Stimulated activated naive CD4-positive, alpha-beta T cell treated with Interleukin-2 at 50 U/mL for 16 hours (primary cell): ENCODE results near the gene GCDH.
"Not testable (repeated sequence)": the region's sequence is repeated elsewhere in the genome, so short reads cannot be mapped to it uniquely, and the experiment has no call there.

Experiments used
- DNase-seq: peaks from one replicate; lab custom pipeline; 2025; lab: John Stamatoyannopoulos, UW

Gene GCDH

GRCh38 chr19:12872941-12873890, 17.7 kb upstream of the GCDH start:
- DNase-seq = peak; percentile 32

GRCh38 chr19:12873891-12874745, 16.8 kb upstream of the GCDH start:
- DNase-seq = no peak

- no peak for DNase-seq
These were observed 15.9 kb upstream of the GCDH start for GRCh38 chr19:12875086-12875485.

- no peak for DNase-seq
These were observed 10.3 kb upstream of the GCDH start for GRCh38 chr19:12880551-12881171.

- peak; percentile 87 for DNase-seq
These were observed 9.7 kb upstream of the GCDH start, which contains the start of gene DNASE2 for GRCh38 chr19:12881172-12881808. TSS of gene DNASE2 (minus strand) at chr19:12881449. CDS start at chr19:12881375, 74 bp downstream.

GRCh38 chr19:12882589-12882988, 8.4 kb upstream of the GCDH start:
- no peak for DNase-seq

- DNase-seq = no peak
These were observed 6.8 kb upstream of the GCDH start for GRCh38 chr19:12884202-12884601.

- DNase-seq = no peak
These were observed 6.4 kb upstream of the GCDH start for GRCh38 chr19:12884627-12884925.

- peak; percentile 87 for DNase-seq
These were observed 5.8 kb upstream of the GCDH start for GRCh38 chr19:12884926-12885748.

- no peak for DNase-seq
These were observed 5.0 kb upstream of the GCDH start for GRCh38 chr19:12885749-12886650.

GRCh38 chr19:12886651-12886968, 4.3 kb upstream of the GCDH start:
- no peak for DNase-seq

GRCh38 chr19:12886969-12887747, 3.8 kb upstream of the GCDH start, which contains the start of gene KLF1:
TSS of gene KLF1 (minus strand) at chr19:12887201. CDS start at chr19:12887140, 61 bp downstream.
- DNase-seq = no peak

- no peak for DNase-seq
These were observed 2.9 kb upstream of the GCDH start for GRCh38 chr19:12888006-12888603.

GRCh38 chr19:12890299-12890786, 617 bp upstream of the GCDH start:
- DNase-seq = not testable (repeated sequence)

- no peak for DNase-seq
These were observed 627 bp downstream of the GCDH start for GRCh38 chr19:12891553-12892021.

- DNase-seq = no peak
These were observed 2.6 kb downstream of the GCDH start for GRCh38 chr19:12893582-12893981.

- no peak for DNase-seq
These were observed 5.5 kb downstream of the GCDH start for GRCh38 chr19:12896460-12896859.

GRCh38 chr19:12899891-12900518, 9.0 kb downstream of the GCDH start:
- DNase-seq = no peak
